GM19455 (cell line): ENCODE results near the gene RANBP10.

ENCODE experiments used
- ATAC-seq: cut with Tn5 transposase; IDR thresholded peaks from one replicate; pipeline ENCODE4 v1.9.1; 2021; ENCODE audit not compliant: unreplicated experiment

The RANBP10 gene

DNA sequence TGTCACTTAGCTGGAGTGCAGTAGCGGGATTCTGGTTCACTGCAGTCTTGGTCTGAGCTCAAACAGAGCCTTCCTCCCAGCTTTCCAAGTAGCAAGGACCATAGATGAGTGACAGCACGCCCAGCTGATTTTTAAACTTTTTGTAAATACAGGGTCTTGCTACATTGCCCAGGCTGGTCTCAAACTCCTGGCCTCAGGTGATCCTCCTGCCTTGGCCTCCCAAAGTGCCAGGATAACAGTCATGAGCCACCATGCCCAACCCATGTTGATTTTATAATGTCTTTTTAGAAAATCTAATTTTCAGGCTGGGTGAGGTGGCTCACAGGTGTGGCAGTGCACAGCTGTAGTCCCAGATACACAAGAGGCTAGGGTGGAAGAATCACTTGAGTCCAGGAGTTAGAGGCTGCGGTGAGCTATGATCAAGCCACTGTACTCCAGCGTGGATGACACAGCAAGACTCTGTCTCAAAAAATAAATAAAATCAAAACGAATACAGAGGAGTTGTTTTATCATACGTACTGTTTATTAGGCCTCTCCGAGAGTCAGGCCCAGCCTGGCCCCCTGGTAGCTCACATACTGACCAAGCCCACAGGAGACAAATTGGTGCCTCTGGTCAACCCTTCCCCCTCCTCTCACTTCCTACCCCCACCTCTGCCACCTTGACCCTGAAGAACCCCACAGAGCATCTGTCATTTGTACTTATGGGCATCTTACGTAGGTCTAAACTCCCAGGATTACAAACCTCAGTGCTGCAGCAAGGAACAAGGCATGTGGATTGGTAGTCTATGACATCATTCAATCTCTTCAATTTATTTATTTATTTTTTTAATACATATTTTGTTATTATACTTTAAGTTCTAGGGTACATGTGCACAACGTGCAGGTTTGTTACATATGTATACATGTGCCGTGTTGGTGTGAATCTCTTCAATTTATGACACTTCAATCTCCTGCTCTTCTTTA lies 126.1 kb downstream of the RANBP10 start:
- ATAC-seq: no peak

DNA sequence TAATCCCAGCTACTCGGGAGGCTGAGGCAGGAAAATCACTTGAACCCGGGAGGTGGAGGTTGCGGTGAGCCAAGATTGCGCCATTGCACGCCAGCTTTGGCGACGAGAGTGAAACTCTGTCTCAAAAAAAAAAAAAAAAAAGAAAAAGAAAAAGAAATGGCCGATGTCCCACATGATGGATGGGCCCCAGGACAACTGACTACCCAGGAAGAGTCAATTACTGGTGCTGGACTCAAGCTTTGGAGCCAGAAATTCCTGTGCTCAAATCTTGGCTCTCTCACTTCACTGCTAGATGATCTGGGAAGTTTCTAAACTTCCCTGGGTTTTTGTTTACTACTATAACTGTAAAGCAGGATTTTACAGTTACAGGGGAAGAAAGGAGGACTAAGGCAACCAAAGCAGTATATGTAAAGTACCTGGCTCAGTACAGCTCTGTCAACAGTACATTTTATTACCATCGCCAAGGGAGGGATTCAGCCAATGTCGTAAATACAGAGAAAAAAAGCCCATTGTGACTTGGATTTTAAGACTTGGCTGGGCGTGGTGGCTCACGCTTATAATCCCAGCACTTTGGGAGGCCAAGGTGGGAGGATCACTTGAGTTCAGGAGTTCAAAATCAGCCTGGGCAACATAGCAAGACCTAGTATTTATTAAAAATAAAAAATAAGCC lies 127.9 kb downstream of the RANBP10 start:
- no peak for ATAC-seq

DNA sequence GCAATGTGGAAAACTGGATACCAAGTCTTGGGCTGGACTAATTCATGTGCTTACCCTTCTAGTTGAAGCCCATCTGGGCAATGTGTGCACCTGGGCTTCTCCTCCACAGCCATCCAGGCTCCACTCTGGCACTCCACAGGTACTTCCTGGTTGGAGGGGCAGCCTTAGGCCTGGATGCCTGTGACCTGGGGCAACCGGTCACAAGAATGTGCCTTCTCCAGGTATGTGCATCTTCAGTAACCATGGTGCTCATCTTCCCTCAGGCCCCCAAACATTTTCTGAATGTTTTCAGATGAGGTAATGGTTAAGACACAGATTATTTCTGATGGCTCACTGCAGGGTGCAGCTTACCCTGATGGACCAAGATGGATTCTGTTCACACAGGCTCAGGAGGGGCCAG lies 128.6 kb downstream of the RANBP10 start:
- ATAC-seq: no peak

DNA sequence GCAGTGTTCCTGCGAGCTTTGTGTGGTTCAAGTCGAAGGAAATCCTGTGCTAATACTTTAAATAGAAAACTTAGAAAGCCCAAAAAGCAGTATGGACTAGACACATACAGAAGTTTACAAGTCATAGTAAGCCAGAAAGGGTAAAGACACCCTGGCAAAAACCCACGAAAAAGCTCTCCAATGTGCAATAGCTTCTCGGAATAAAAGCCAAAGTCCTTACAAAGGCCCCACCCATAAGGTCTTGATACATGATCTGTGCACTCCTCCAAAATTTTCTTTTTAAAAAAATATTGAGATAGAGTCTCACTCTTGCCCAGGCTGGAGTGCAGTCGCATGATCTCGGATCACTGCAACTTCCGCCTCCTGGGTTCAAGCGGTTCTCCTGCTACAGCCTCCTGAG lies 129.4 kb downstream of the RANBP10 start:
- ATAC-seq: no peak

DNA sequence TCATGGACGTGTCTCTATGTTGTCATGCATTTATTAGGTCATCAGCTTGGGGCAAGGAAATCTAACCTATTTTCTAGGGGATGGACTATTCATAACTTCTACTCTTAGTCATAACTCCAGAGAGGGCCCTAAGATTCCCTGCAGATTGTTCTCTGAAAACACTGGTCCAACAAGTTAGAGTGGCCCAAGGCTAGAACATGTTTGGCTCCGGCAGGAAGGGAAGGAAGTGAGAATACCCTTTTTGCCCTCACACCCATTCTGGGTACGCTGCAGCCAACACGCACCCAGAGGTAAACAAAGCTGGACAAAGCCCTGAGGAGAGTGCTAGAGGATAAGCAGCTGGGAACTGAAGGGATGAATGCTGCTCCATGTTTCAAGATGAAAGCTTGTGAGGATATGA lies 129.8 kb downstream of the RANBP10 start:
- no peak for ATAC-seq

DNA sequence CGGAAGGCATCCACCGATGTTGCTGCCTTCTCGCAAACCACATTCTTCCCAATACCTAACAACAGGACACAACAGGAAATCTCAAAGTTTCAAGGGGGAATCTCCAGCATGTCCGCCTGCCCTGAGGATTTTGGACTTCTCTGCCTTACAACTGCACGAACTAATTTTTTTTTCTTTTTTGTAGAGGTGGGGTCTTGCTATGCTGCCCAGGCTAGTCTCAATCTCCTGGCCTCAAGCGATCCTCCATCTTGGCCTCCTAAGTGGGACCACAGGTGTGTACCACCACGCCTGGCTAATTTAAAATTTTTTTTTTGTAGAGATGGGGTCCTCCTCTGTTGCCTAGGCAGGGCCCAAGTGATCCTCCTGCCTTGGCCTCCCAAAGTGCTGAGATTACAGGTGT lies 130.4 kb downstream of the RANBP10 start:
- no peak for ATAC-seq

DNA sequence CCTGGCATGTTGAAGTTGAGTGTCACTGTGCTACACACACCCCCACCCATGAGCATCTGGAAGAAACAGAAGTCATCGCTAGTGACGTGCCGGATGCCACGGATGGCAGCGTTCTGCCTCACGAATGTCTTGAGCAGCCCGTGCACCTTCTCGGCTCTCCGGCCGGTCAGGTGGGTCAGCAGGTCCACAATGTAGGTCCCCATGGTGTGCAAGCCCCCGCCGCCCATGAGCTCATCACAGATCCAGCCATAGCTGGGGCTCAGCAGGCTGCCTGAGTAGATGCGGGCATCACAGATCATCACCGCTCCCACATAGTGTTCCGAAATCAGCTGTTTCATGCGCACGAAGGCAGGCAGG lies 130.8 kb downstream of the RANBP10 start:
- no peak for ATAC-seq

DNA sequence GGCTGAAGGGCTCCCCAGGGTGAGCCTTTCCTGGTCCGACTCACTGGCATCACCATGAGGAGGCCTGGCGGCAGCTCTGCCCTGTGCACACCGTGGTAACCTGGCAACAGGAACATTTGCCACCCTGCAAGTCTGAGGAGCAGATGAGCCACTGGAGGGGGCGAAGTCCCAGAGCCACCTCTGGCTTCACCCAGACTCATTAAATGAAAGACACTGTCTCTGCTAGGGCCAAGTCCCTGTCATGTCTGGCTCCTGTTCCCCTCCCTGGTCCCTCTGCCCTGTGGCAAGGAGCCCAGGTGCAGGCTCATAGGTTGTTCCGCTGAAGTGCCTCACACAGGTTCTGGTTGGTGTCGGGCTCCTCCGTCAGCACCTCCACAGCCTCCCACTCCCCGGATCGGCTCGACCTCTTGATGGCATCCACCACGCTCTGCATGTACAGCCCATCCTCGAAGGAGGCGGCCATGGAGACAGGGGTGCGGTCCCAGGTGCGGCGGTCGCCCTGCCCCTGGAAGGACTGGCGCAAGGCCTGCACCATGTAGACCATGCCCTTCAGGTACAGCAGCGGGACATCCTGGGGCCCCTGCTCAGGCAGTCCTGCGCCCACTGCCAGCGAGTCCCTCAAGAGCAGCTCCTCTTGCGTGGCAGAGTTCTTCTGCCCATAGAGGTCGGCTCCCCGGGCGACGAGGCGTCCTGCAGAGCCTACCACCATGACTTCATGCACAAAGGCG lies 131.3 kb downstream of the RANBP10 start:
- no peak for ATAC-seq

DNA sequence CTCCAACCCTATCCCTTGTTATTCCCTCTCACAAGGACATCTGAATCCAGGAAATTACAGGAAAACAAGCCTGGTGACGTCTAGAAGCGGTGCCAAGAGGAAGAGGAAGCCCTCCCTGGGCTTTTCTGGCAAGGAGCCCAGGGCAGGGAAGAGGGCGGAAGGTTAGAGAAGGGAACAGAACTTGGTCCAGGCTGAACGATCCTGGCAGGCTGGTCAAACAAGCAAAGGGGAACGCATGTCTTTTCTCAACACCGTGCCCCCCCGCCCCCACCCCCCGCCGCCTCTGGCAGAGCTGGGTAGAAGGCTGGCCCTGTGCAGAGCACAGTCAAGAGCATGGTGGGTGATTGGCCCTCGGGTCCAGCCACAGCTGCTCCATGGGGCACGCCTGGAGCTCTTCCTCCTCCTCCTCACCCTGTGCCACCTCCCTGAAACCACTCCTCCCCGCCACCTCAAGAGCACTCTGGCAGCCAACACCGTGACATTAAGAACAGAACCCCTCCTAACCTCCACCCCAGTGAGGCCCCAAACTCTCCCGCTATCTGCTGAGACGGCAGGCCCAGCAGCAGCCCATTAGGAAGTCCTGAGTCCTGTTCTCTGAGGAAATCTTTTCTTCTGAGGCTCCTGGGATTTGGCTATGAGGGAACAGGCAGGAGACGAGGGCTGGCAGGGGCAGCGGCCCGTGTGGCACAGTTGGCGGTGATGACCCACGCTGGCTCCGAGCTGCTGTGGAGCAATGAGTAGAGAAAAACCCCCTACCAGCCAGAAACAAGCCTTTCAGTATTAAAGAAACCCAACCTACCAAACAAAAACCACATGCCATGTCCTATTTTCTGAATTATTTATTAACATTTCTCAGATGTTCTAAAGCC lies 132.4 kb downstream of the RANBP10 start:
- ATAC-seq: no peak
